HCT116 (cell line): ENCODE measurements around the gene SERPINA10. TPM values are rescaled to one million over a fixed set of nuclear protein-coding genes. Genes with fewer than 3 reads are reported as not detected.

Experiments
- ATAC-seq: fragments of 200-7000 bp; cut with Tn5 transposase; 2 replicates; pipeline ENCODE4 v1.9.1; 2020; ENCODE audit warnings: mild to moderate bottlenecking, moderate library complexity
- BruUV-seq: library from RNA; stranded (reverse); fragments of 400-500 nt; replicated peaks from 2 replicates; lab custom pipeline; 2021; lab: Mats Ljungman, UMichigan
- CTCF ChIA-PET: fragments of 300-600 bp; sonication (Branson Sonifier 250); formaldehyde crosslinking; loops from one replicate; lab custom pipeline; 2021; ENCODE audit warnings: antibody characterized with exemption; lab: Charles Lee
- POLR2A ChIA-PET: fragments of 300-600, 350-600 bp; sonication (Branson Sonifier 250); formaldehyde crosslinking; loops from one replicate; lab custom pipeline; 2021; ENCODE audit warnings: antibody characterized with exemption; lab: Charles Lee
- RAD21 ChIA-PET, 2 experiments: fragments of 300-600 bp; sonication (Branson Sonifier 250); formaldehyde crosslinking; loops; one replicate each; lab custom pipeline; 2023; ENCODE audit warnings: low total read pairs in 2 of 2; ENCODE audit not compliant: uncharacterized antibody in 2 of 2, unreplicated experiment in 2 of 2, low non-redundant PET in 1 of 2; lab: Charles Lee
- DNase-seq: peaks from one replicate; pipeline ENCODE4 v3.0.0-alpha.2; 2010; ENCODE audit warnings: low read depth, low spot score
- H2AFZ ChIP-seq: fragments of 200-600 bp; shearing (Covaris generic), sonication (generic); 2 replicates; pipeline ENCODE4 v1.6.1; 2017; ENCODE audit warnings: low read depth, mixed run types, mixed read lengths, antibody characterized with exemption, low read length; ENCODE audit not compliant: poor library complexity, severe bottlenecking
- H3K27ac ChIP-seq: 2 replicates; pipeline ENCODE4 v1.5.1; 2012; ENCODE audit warnings: low read depth, low read length
- H3K27me3 ChIP-seq: fragments of 200-600 bp; sonication (generic); 2 replicates; pipeline ENCODE4 v1.6.1; 2016; ENCODE audit warnings: mixed run types, low read length, mixed read lengths; ENCODE audit not compliant: insufficient read depth
- H3K36me3 ChIP-seq, 2 experiments: fragments of 200-500 bp in 1 of 2; fragments of 200-600 bp in 1 of 2; sonication (Bioruptor generic) in 1 of 2; sonication (generic) in 1 of 2; 2 replicates each; pipeline versions ENCODE4 v1.5.1 to v1.6.1; 2014 to 2016; ENCODE audit warnings: low read length in 2 of 2, inconsistent platforms in 1 of 2, mixed read lengths in 1 of 2, mixed run types in 1 of 2; ENCODE audit not compliant: insufficient read depth in 2 of 2, control insufficient read depth in 1 of 2
- H3K4me1 ChIP-seq, 2 experiments: fragments of 200-600 bp in 1 of 2; sonication (generic) in 1 of 2; 2 replicates each; pipeline versions ENCODE4 v1.5.1 to v1.6.1; 2012 to 2017; ENCODE audit warnings: low read length in 2 of 2, inconsistent platforms in 1 of 2, mild to moderate bottlenecking in 1 of 2, mixed read lengths in 1 of 2, mixed run types in 1 of 2, moderate library complexity in 1 of 2; ENCODE audit not compliant: insufficient read depth in 2 of 2, control insufficient read depth in 1 of 2
- H3K4me2 ChIP-seq: fragments of 200-600 bp; sonication (generic); 2 replicates; pipeline ENCODE4 v1.6.1; 2017; ENCODE audit warnings: mixed run types, low read length, mixed read lengths
- H3K4me3 ChIP-seq, 2 experiments: fragments of 200-600 bp in 1 of 2; sonication (generic) in 1 of 2; replicated peaks in 1 of 2; 2 replicates each; pipeline ENCODE4 v1.5.1; 2011 to 2016; ENCODE audit warnings: low read length in 2 of 2, control low read depth in 1 of 2, low read depth in 1 of 2, mild to moderate bottlenecking in 1 of 2, mixed read lengths in 1 of 2, mixed run types in 1 of 2
- H3K79me2 ChIP-seq: fragments of 200-600 bp; sonication (generic); 2 replicates; pipeline ENCODE4 v1.6.1; 2017; ENCODE audit warnings: mild to moderate bottlenecking, mixed run types, low read length, moderate library complexity, mixed read lengths; ENCODE audit not compliant: insufficient read depth
- H3K9ac ChIP-seq: fragments of 200-600 bp; sonication (generic); 2 replicates; pipeline ENCODE4 v1.6.1; 2016; ENCODE audit warnings: low read length, mixed read lengths
- H3K9me2 ChIP-seq: fragments of 200-600 bp; sonication (generic), shearing (Covaris generic); 2 replicates; pipeline ENCODE4 v1.6.1; 2017; ENCODE audit warnings: mixed run types, mild to moderate bottlenecking, moderate library complexity; ENCODE audit not compliant: insufficient read depth
- H3K9me3 ChIP-seq, 2 experiments: fragments of 200-500 bp in 1 of 2; fragments of 200-600 bp in 1 of 2; sonication (Bioruptor generic) in 1 of 2; sonication (generic) in 1 of 2; 2 replicates each; pipeline ENCODE4 v1.6.1; 2014 to 2017; ENCODE audit warnings: low read length in 2 of 2, mixed read lengths in 2 of 2, inconsistent platforms in 1 of 2, low read depth in 1 of 2, mild to moderate bottlenecking in 1 of 2, mixed run types in 1 of 2, moderate library complexity in 1 of 2; ENCODE audit not compliant: control insufficient read depth in 1 of 2, insufficient read depth in 1 of 2
- H4K20me1 ChIP-seq: fragments of 200-600 bp; sonication (generic), shearing (Covaris generic); 2 replicates; pipeline ENCODE4 v1.6.1; 2017; ENCODE audit warnings: mixed run types, mild to moderate bottlenecking, moderate library complexity; ENCODE audit not compliant: insufficient read depth
- CBX3 ChIP-seq: IDR thresholded peaks from 2 replicates; pipeline ENCODE4 v1.6.1; 2012; ENCODE audit warnings: low read depth
- CEBPB ChIP-seq: IDR thresholded peaks from 2 replicates; pipeline ENCODE4 v1.6.1; 2012; ENCODE audit warnings: low read depth
- EGR1 ChIP-seq: IDR thresholded peaks from 2 replicates; pipeline ENCODE4 v1.6.1; 2012; ENCODE audit warnings: low read depth
- EZH2 ChIP-seq: fragments of 200-600 bp; sonication (generic); IDR thresholded peaks from 2 replicates; pipeline ENCODE4 v1.6.1; 2017; ENCODE audit warnings: antibody characterized with exemption, mixed run types
- JUND ChIP-seq: IDR thresholded peaks from 2 replicates; pipeline ENCODE4 v1.6.1; 2012
- POLR2A ChIP-seq: IDR thresholded peaks from 2 replicates; pipeline ENCODE4 v1.7.0; 2011; ENCODE audit warnings: borderline replicate concordance; ENCODE audit not compliant: insufficient read depth, insufficient read length; ENCODE audit errors: extremely low read depth
- SIN3A ChIP-seq: IDR thresholded peaks from 2 replicates; pipeline ENCODE4 v1.6.1; 2012; ENCODE audit warnings: low read depth
- SP1 ChIP-seq: IDR thresholded peaks from 2 replicates; pipeline ENCODE4 v1.6.1; 2012; ENCODE audit warnings: low read depth
- SRF ChIP-seq: IDR thresholded peaks from 2 replicates; pipeline ENCODE4 v1.6.1; 2012; ENCODE audit warnings: low read depth
- TCF7L2 ChIP-seq: IDR thresholded peaks from 2 replicates; pipeline ENCODE4 v1.7.0; 2011; ENCODE audit warnings: borderline replicate concordance, inconsistent platforms; ENCODE audit not compliant: insufficient read depth, insufficient read length; ENCODE audit errors: extremely low read depth
- YY1 ChIP-seq: IDR thresholded peaks from 2 replicates; pipeline ENCODE4 v1.6.1; 2011; ENCODE audit warnings: low read length, low read depth, moderate library complexity, mild to moderate bottlenecking; ENCODE audit not compliant: insufficient replicate concordance; ENCODE audit errors: extremely low read depth
- ZFX ChIP-seq: fragments of 450-650 bp; IDR thresholded peaks from 2 replicates; pipeline ENCODE4 v1.6.1; 2017
- ZNF274 ChIP-seq: fragments of 200-500 bp; sonication (Bioruptor generic); IDR thresholded peaks from 2 replicates; pipeline ENCODE4 v1.6.1; 2014; ENCODE audit warnings: mild to moderate bottlenecking, low read depth, low read length, inconsistent platforms
- intact Hi-C: fragments of 100-400 bp; cut with micrococcal nuclease; formaldehyde crosslinking; loops from 2 replicates; pipeline ENCODE4 v1.10.0; 2022
- total RNA-seq: library from RNA; stranded (reverse); gene quantifications from one replicate; pipeline ENCODE4 v1.2.1, GENCODE V29; 2021; ENCODE audit not compliant: unreplicated experiment
- TF ChIP-seq, protein P1 (sequence below): IDR thresholded peaks from 2 replicates; pipeline ENCODE4 v1.6.1; 2012
- TF ChIP-seq, protein P2 (sequence below), 3 experiments: fragments of 200-600 bp in 1 of 3; sonication (generic) in 1 of 3; IDR thresholded peaks in 2 of 3; conservative IDR thresholded peaks in 1 of 3; 2 replicates each; pipeline ENCODE4 v1.5.1; 2012 to 2017; ENCODE audit warnings: low read depth in 2 of 3, low read length in 2 of 3, antibody characterized with exemption in 1 of 3, borderline replicate concordance in 1 of 3, control low read depth in 1 of 3, mild to moderate bottlenecking in 1 of 3, mixed read lengths in 1 of 3, mixed run types in 1 of 3, moderate library complexity in 1 of 3; ENCODE audit not compliant: insufficient read depth in 1 of 3
- TF ChIP-seq, protein P3 (sequence below): IDR thresholded peaks from 2 replicates; pipeline ENCODE4 v1.6.1; 2011; ENCODE audit warnings: mild to moderate bottlenecking, low read length, moderate library complexity; ENCODE audit not compliant: insufficient replicate concordance; ENCODE audit errors: extremely low read depth
- TF ChIP-seq, protein P4 (sequence below): IDR thresholded peaks from 2 replicates; pipeline ENCODE4 v1.6.1; 2012

Gene SERPINA10
- total RNA-seq, 1 experiment from 2014 or later: not detected

DNA sequence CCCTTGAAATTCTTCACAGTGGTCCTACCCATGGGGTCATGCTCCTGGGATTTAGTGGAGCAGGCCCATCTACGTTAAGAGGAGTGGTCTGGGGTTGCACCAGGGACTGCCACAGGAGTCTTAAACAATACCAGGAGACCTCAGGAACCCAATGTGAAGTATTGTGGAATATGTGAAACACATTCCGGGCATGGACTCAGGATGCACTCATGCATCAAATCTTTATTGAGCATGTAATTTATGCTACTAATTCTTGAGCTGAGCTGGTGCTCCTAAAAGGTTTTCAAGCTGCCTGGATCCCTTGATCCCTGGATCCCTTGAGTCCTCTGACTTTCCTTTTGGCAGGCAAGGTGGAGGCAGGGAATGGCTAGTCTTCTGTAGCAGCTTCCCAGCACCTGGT lies 8.8 kb downstream of the SERPINA10 start:
- no TSS peak for BruUV-seq
- Histone ChIP-seq H4K20me1 (no peaks in the 10 kb centered on the region), H3K4me3 (no peak overlapping the region), H3K79me2 (no peaks in the 10 kb centered on the region), H3K4me1 (no peaks in the 10 kb centered on the region), H3K36me3 (no peaks in the 10 kb centered on the region), H3K9me3 (no peaks in the 10 kb centered on the region), H3K9ac (no peak overlapping the region), H3K9me2 (no peaks in the 10 kb centered on the region), H3K4me2 (no peak overlapping the region), H3K27ac (no peak overlapping the region), H3K27me3 (no peaks in the 10 kb centered on the region), H2AFZ (no peak overlapping the region)
- DNase-seq (no peak), ATAC-seq (no peak)
- ChIA-PET CTCF (no interaction called here), RAD21 (no interaction called here), POLR2A (no interaction called here)
- intact Hi-C loops: no loop called here
- TF ChIP-seq EZH2 (no peak), SRF (no peak), POLR2A (no peak), EGR1 (no peak), SP1 (no peak)
- TF ChIP-seq, protein P1, sequence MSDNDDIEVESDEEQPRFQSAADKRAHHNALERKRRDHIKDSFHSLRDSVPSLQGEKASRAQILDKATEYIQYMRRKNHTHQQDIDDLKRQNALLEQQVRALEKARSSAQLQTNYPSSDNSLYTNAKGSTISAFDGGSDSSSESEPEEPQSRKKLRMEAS: no peak
- TF ChIP-seq, protein P2, sequence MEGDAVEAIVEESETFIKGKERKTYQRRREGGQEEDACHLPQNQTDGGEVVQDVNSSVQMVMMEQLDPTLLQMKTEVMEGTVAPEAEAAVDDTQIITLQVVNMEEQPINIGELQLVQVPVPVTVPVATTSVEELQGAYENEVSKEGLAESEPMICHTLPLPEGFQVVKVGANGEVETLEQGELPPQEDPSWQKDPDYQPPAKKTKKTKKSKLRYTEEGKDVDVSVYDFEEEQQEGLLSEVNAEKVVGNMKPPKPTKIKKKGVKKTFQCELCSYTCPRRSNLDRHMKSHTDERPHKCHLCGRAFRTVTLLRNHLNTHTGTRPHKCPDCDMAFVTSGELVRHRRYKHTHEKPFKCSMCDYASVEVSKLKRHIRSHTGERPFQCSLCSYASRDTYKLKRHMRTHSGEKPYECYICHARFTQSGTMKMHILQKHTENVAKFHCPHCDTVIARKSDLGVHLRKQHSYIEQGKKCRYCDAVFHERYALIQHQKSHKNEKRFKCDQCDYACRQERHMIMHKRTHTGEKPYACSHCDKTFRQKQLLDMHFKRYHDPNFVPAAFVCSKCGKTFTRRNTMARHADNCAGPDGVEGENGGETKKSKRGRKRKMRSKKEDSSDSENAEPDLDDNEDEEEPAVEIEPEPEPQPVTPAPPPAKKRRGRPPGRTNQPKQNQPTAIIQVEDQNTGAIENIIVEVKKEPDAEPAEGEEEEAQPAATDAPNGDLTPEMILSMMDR (IDR thresholded peaks at IDR 0.05 in 2 of 3, conservative IDR thresholded peaks at IDR 0.05 in 1 of 3; ENCODE audit: borderline replicate concordance in 1 of 3, insufficient read depth in 1 of 3, low read depth in 2 of 3, low read length in 2 of 3): no peak

DNA sequence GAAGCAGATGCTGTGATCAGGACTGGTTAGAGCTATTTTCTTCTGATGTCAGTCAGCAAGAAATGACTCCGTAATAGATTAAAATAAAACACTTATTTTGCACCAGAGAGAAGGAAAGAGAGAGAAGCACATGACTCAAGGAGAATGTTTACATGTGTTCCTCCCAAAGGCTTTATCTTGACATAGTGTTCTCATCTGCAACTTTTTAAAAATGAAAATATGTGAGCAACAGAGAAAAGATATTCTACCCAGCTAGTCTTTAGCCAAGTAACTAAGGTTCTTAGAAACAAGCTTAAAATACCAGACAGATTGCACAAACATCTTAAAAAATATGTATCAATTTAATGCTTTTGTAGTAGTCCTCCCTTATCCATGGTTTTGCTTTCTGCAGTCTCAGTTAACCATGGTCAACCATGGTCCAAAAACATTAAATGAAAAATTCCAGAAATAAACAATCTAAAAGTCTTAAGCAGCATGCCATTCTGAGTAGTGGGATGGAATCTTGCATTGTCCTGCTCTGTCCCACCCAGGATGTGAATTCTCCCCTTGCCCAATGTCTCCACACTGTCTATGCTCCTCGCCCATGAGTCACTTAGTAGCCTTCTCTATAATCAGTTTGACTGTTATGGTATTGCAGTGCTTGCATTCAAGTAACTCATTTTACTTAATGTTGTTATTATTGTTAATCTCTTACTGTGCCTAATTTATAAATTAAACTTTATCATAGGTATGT lies 9.9 kb downstream of the SERPINA10 start:
- DNase-seq (no peak), ATAC-seq (no peak)
- no peaks in the 10 kb centered on the region for H3K4me1 ChIP-seq
- no peak overlapping the region for H2AFZ ChIP-seq
- no peak overlapping the region for H3K4me3 ChIP-seq
- BruUV-seq: no TSS peak
- no peak overlapping the region for H3K27ac ChIP-seq
- H3K79me2 ChIP-seq: no peaks in the 10 kb centered on the region
- no peaks in the 10 kb centered on the region for H3K9me2 ChIP-seq
- no peak overlapping the region for H3K4me2 ChIP-seq
- CTCF ChIA-PET: no interaction called here
- RAD21 ChIA-PET: no interaction called here
- POLR2A ChIA-PET: no interaction called here
- no peaks in the 10 kb centered on the region for H3K9me3 ChIP-seq
- H3K9ac ChIP-seq: no peak overlapping the region
- no peaks in the 10 kb centered on the region for H3K36me3 ChIP-seq
- H3K27me3 ChIP-seq: no peaks in the 10 kb centered on the region
- intact Hi-C loops: no loop called here
- no peaks in the 10 kb centered on the region for H4K20me1 ChIP-seq
- TF ChIP-seq SIN3A (no peak), TCF7L2 (no peak), ZFX (no peak), EGR1 (no peak), ZNF274 (no peak), CBX3 (no peak), SRF (no peak), JUND (no peak), YY1 (no peak), POLR2A (no peak), CEBPB (no peak)
- TF ChIP-seq, protein P3, sequence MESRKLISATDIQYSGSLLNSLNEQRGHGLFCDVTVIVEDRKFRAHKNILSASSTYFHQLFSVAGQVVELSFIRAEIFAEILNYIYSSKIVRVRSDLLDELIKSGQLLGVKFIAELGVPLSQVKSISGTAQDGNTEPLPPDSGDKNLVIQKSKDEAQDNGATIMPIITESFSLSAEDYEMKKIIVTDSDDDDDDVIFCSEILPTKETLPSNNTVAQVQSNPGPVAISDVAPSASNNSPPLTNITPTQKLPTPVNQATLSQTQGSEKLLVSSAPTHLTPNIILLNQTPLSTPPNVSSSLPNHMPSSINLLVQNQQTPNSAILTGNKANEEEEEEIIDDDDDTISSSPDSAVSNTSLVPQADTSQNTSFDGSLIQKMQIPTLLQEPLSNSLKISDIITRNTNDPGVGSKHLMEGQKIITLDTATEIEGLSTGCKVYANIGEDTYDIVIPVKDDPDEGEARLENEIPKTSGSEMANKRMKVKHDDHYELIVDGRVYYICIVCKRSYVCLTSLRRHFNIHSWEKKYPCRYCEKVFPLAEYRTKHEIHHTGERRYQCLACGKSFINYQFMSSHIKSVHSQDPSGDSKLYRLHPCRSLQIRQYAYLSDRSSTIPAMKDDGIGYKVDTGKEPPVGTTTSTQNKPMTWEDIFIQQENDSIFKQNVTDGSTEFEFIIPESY: no peak
- TF ChIP-seq, protein P4, sequence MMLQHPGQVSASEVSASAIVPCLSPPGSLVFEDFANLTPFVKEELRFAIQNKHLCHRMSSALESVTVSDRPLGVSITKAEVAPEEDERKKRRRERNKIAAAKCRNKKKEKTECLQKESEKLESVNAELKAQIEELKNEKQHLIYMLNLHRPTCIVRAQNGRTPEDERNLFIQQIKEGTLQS: no peak
